HCT116 (cell line): ENCODE results near the gene SDK2. TPM values are rescaled to one million over a fixed set of nuclear protein-coding genes. Genes with fewer than 3 reads are reported as not detected.

Experiments
- ATAC-seq: fragments of 200-7000 bp; cut with Tn5 transposase; 2 replicates; pipeline ENCODE4 v1.9.1; 2020; ENCODE audit warnings: mild to moderate bottlenecking, moderate library complexity
- BruUV-seq: library from RNA; stranded (reverse); fragments of 400-500 nt; replicated peaks from 2 replicates; lab custom pipeline; 2021; lab: Mats Ljungman, UMichigan
- CTCF ChIA-PET: fragments of 300-600 bp; sonication (Branson Sonifier 250); formaldehyde crosslinking; loops from one replicate; lab custom pipeline; 2021; ENCODE audit warnings: antibody characterized with exemption; lab: Charles Lee
- POLR2A ChIA-PET: fragments of 300-600, 350-600 bp; sonication (Branson Sonifier 250); formaldehyde crosslinking; loops from one replicate; lab custom pipeline; 2021; ENCODE audit warnings: antibody characterized with exemption; lab: Charles Lee
- RAD21 ChIA-PET, 2 experiments: fragments of 300-600 bp; sonication (Branson Sonifier 250); formaldehyde crosslinking; loops; one replicate each; lab custom pipeline; 2023; ENCODE audit warnings: low total read pairs in 2 of 2; ENCODE audit not compliant: uncharacterized antibody in 2 of 2, unreplicated experiment in 2 of 2, low non-redundant PET in 1 of 2; lab: Charles Lee
- DNase-seq: peaks from one replicate; pipeline ENCODE4 v3.0.0-alpha.2; 2010; ENCODE audit warnings: low read depth, low spot score
- H2AFZ ChIP-seq: fragments of 200-600 bp; shearing (Covaris generic), sonication (generic); 2 replicates; pipeline ENCODE4 v1.6.1; 2017; ENCODE audit warnings: low read depth, mixed run types, mixed read lengths, antibody characterized with exemption, low read length; ENCODE audit not compliant: poor library complexity, severe bottlenecking
- H3K27ac ChIP-seq: 2 replicates; pipeline ENCODE4 v1.5.1; 2012; ENCODE audit warnings: low read depth, low read length
- H3K27me3 ChIP-seq: fragments of 200-600 bp; sonication (generic); 2 replicates; pipeline ENCODE4 v1.6.1; 2016; ENCODE audit warnings: mixed run types, low read length, mixed read lengths; ENCODE audit not compliant: insufficient read depth
- H3K36me3 ChIP-seq, 2 experiments: fragments of 200-500 bp in 1 of 2; fragments of 200-600 bp in 1 of 2; sonication (Bioruptor generic) in 1 of 2; sonication (generic) in 1 of 2; 2 replicates each; pipeline versions ENCODE4 v1.5.1 to v1.6.1; 2014 to 2016; ENCODE audit warnings: low read length in 2 of 2, inconsistent platforms in 1 of 2, mixed read lengths in 1 of 2, mixed run types in 1 of 2; ENCODE audit not compliant: insufficient read depth in 2 of 2, control insufficient read depth in 1 of 2
- H3K4me1 ChIP-seq, 2 experiments: fragments of 200-600 bp in 1 of 2; sonication (generic) in 1 of 2; 2 replicates each; pipeline versions ENCODE4 v1.5.1 to v1.6.1; 2012 to 2017; ENCODE audit warnings: low read length in 2 of 2, inconsistent platforms in 1 of 2, mild to moderate bottlenecking in 1 of 2, mixed read lengths in 1 of 2, mixed run types in 1 of 2, moderate library complexity in 1 of 2; ENCODE audit not compliant: insufficient read depth in 2 of 2, control insufficient read depth in 1 of 2
- H3K4me2 ChIP-seq: fragments of 200-600 bp; sonication (generic); 2 replicates; pipeline ENCODE4 v1.6.1; 2017; ENCODE audit warnings: mixed run types, low read length, mixed read lengths
- H3K4me3 ChIP-seq, 2 experiments: fragments of 200-600 bp in 1 of 2; sonication (generic) in 1 of 2; replicated peaks in 1 of 2; 2 replicates each; pipeline ENCODE4 v1.5.1; 2011 to 2016; ENCODE audit warnings: low read length in 2 of 2, control low read depth in 1 of 2, low read depth in 1 of 2, mild to moderate bottlenecking in 1 of 2, mixed read lengths in 1 of 2, mixed run types in 1 of 2
- H3K79me2 ChIP-seq: fragments of 200-600 bp; sonication (generic); 2 replicates; pipeline ENCODE4 v1.6.1; 2017; ENCODE audit warnings: mild to moderate bottlenecking, mixed run types, low read length, moderate library complexity, mixed read lengths; ENCODE audit not compliant: insufficient read depth
- H3K9ac ChIP-seq: fragments of 200-600 bp; sonication (generic); 2 replicates; pipeline ENCODE4 v1.6.1; 2016; ENCODE audit warnings: low read length, mixed read lengths
- H3K9me2 ChIP-seq: fragments of 200-600 bp; sonication (generic), shearing (Covaris generic); 2 replicates; pipeline ENCODE4 v1.6.1; 2017; ENCODE audit warnings: mixed run types, mild to moderate bottlenecking, moderate library complexity; ENCODE audit not compliant: insufficient read depth
- H3K9me3 ChIP-seq, 2 experiments: fragments of 200-500 bp in 1 of 2; fragments of 200-600 bp in 1 of 2; sonication (Bioruptor generic) in 1 of 2; sonication (generic) in 1 of 2; 2 replicates each; pipeline ENCODE4 v1.6.1; 2014 to 2017; ENCODE audit warnings: low read length in 2 of 2, mixed read lengths in 2 of 2, inconsistent platforms in 1 of 2, low read depth in 1 of 2, mild to moderate bottlenecking in 1 of 2, mixed run types in 1 of 2, moderate library complexity in 1 of 2; ENCODE audit not compliant: control insufficient read depth in 1 of 2, insufficient read depth in 1 of 2
- H4K20me1 ChIP-seq: fragments of 200-600 bp; sonication (generic), shearing (Covaris generic); 2 replicates; pipeline ENCODE4 v1.6.1; 2017; ENCODE audit warnings: mixed run types, mild to moderate bottlenecking, moderate library complexity; ENCODE audit not compliant: insufficient read depth
- ATF3 ChIP-seq: IDR thresholded peaks from 2 replicates; pipeline ENCODE4 v1.6.1; 2012
- CBX3 ChIP-seq: IDR thresholded peaks from 2 replicates; pipeline ENCODE4 v1.6.1; 2012; ENCODE audit warnings: low read depth
- CEBPB ChIP-seq: IDR thresholded peaks from 2 replicates; pipeline ENCODE4 v1.6.1; 2012; ENCODE audit warnings: low read depth
- CTCF ChIP-seq, 3 experiments: fragments of 200-600 bp in 1 of 3; sonication (generic) in 1 of 3; IDR thresholded peaks in 2 of 3; conservative IDR thresholded peaks in 1 of 3; 2 replicates each; pipeline ENCODE4 v1.5.1; 2012 to 2017; ENCODE audit warnings: low read depth in 2 of 3, low read length in 2 of 3, antibody characterized with exemption in 1 of 3, borderline replicate concordance in 1 of 3, control low read depth in 1 of 3, mild to moderate bottlenecking in 1 of 3, mixed read lengths in 1 of 3, mixed run types in 1 of 3, moderate library complexity in 1 of 3; ENCODE audit not compliant: insufficient read depth in 1 of 3
- EZH2 ChIP-seq: fragments of 200-600 bp; sonication (generic); IDR thresholded peaks from 2 replicates; pipeline ENCODE4 v1.6.1; 2017; ENCODE audit warnings: antibody characterized with exemption, mixed run types
- EZH2phosphoT487 ChIP-seq: fragments of 200-600 bp; IDR thresholded peaks from 2 replicates; pipeline ENCODE4 v1.6.1; 2018; ENCODE audit warnings: antibody characterized with exemption, borderline replicate concordance
- FOSL1 ChIP-seq: IDR thresholded peaks from 2 replicates; pipeline ENCODE4 v1.6.1; 2012; ENCODE audit warnings: low read depth
- JUND ChIP-seq: IDR thresholded peaks from 2 replicates; pipeline ENCODE4 v1.6.1; 2012
- MAX ChIP-seq: IDR thresholded peaks from 2 replicates; pipeline ENCODE4 v1.6.1; 2012
- POLR2A ChIP-seq: IDR thresholded peaks from 2 replicates; pipeline ENCODE4 v1.7.0; 2011; ENCODE audit warnings: borderline replicate concordance; ENCODE audit not compliant: insufficient read depth, insufficient read length; ENCODE audit errors: extremely low read depth
- POLR2AphosphoS5 ChIP-seq: IDR thresholded peaks from 2 replicates; pipeline ENCODE4 v1.6.1; 2011; ENCODE audit warnings: mild to moderate bottlenecking, low read depth, low read length, moderate library complexity
- RAD21 ChIP-seq: IDR thresholded peaks from 2 replicates; pipeline ENCODE4 v1.6.1; 2012; ENCODE audit warnings: low read depth, mild to moderate bottlenecking
- REST ChIP-seq: IDR thresholded peaks from 2 replicates; pipeline ENCODE4 v1.6.1; 2012; ENCODE audit warnings: low read depth
- SIN3A ChIP-seq: IDR thresholded peaks from 2 replicates; pipeline ENCODE4 v1.6.1; 2012; ENCODE audit warnings: low read depth
- SP1 ChIP-seq: IDR thresholded peaks from 2 replicates; pipeline ENCODE4 v1.6.1; 2012; ENCODE audit warnings: low read depth
- SRF ChIP-seq: IDR thresholded peaks from 2 replicates; pipeline ENCODE4 v1.6.1; 2012; ENCODE audit warnings: low read depth
- TCF7L2 ChIP-seq: IDR thresholded peaks from 2 replicates; pipeline ENCODE4 v1.7.0; 2011; ENCODE audit warnings: borderline replicate concordance, inconsistent platforms; ENCODE audit not compliant: insufficient read depth, insufficient read length; ENCODE audit errors: extremely low read depth
- YY1 ChIP-seq: IDR thresholded peaks from 2 replicates; pipeline ENCODE4 v1.6.1; 2011; ENCODE audit warnings: low read length, low read depth, moderate library complexity, mild to moderate bottlenecking; ENCODE audit not compliant: insufficient replicate concordance; ENCODE audit errors: extremely low read depth
- ZBTB33 ChIP-seq: IDR thresholded peaks from 2 replicates; pipeline ENCODE4 v1.6.1; 2011; ENCODE audit warnings: mild to moderate bottlenecking, low read length, moderate library complexity; ENCODE audit not compliant: insufficient replicate concordance; ENCODE audit errors: extremely low read depth
- ZFX ChIP-seq: fragments of 450-650 bp; IDR thresholded peaks from 2 replicates; pipeline ENCODE4 v1.6.1; 2017
- intact Hi-C: fragments of 100-400 bp; cut with micrococcal nuclease; formaldehyde crosslinking; loops from 2 replicates; pipeline ENCODE4 v1.10.0; 2022
- total RNA-seq: library from RNA; stranded (reverse); gene quantifications from one replicate; pipeline ENCODE4 v1.2.1, GENCODE V29; 2021; ENCODE audit not compliant: unreplicated experiment

The SDK2 gene
- total RNA-seq, 1 experiment from 2014 or later, result 0.10 TPM

GRCh38 chr17:73318427-73318813 is 325.8 kb downstream of the SDK2 start:
- no peak overlapping the region for H3K4me2 ChIP-seq
- no peak for TF ChIP-seq SRF
- TF ChIP-seq EZH2phosphoT487, result no peak
- no peak for TF ChIP-seq POLR2A
- TF ChIP-seq ATF3, result no peak
- no peak for TF ChIP-seq ZFX
- no peak for TF ChIP-seq MAX
- no peak for TF ChIP-seq EZH2
- no peak for TF ChIP-seq SP1
- TF ChIP-seq TCF7L2, result no peak
- TF ChIP-seq REST, result no peak
- TF ChIP-seq POLR2AphosphoS5, result no peak
- TF ChIP-seq CTCF (IDR thresholded peaks at IDR 0.05 in 2 of 3, conservative IDR thresholded peaks at IDR 0.05 in 1 of 3; ENCODE audit: borderline replicate concordance in 1 of 3, insufficient read depth in 1 of 3, low read depth in 2 of 3, low read length in 2 of 3), result no peak
- no peak for TF ChIP-seq ZBTB33
- no peak for TF ChIP-seq CEBPB
- TF ChIP-seq JUND, result no peak
- no peak for TF ChIP-seq CBX3
- TF ChIP-seq SIN3A, result no peak
- no peak for TF ChIP-seq RAD21
- TF ChIP-seq FOSL1, result no peak
- TF ChIP-seq YY1, result no peak
- no peaks in the 10 kb centered on the region for H3K9me3 ChIP-seq
- no peak overlapping the region for H3K9ac ChIP-seq
- CTCF ChIA-PET, result interaction anchor here (2.1 kb wide), 1 partner anchor 51 kb away, joined by 6 read pairs; no protein-coding TSS in a partner anchor
- RAD21 ChIA-PET, result no interaction called here
- no peaks in the 10 kb centered on the region for H3K36me3 ChIP-seq
- H4K20me1 ChIP-seq, result no peaks in the 10 kb centered on the region
- H3K79me2 ChIP-seq, result no peaks in the 10 kb centered on the region
- BruUV-seq, result no TSS peak
- intact Hi-C loops, result no loop called here
- no peak overlapping the region for H3K27ac ChIP-seq
- H2AFZ ChIP-seq, result no peak overlapping the region
- POLR2A ChIA-PET, result interaction anchor here (0.8 kb wide), 1 partner anchor 10 kb away, joined by 3 read pairs; no protein-coding TSS in a partner anchor
- no peak for ATAC-seq
- no peak for DNase-seq
- H3K4me3 ChIP-seq, result no peak overlapping the region
- no peaks in the 10 kb centered on the region for H3K9me2 ChIP-seq
- H3K27me3 ChIP-seq, result no peaks in the 10 kb centered on the region
- H3K4me1 ChIP-seq, result peaks cover 0 to 8% of the 10 kb centered on the region in 2 experiments; a peak in 1 of 4 replicates
